Right cardiac atrium (tissue), 5 donors: ENCODE results near the gene KANSL1. TPM values are rescaled to one million over a fixed set of nuclear protein-coding genes. Genes with fewer than 3 reads are reported as not detected.

ENCODE experiments used
- ATAC-seq, 2 donors: fragments of 200-7000 bp; cut with Tn5 transposase; one replicate each; pipeline versions ENCODE4 v1.8.0 to v1.9.1; 2020; ENCODE audit warnings: moderate library complexity in 2 of 2, mild to moderate bottlenecking in 1 of 2
- DNase-seq, 3 donors: peaks; one replicate each; pipeline ENCODE4 v3.0.0-alpha.2; 2020
- H3K27ac ChIP-seq: one replicate; pipeline ENCODE4 v1.5.1; 2013; ENCODE audit warnings: mild to moderate bottlenecking, low read length, control low read depth, moderate library complexity
- H3K27me3 ChIP-seq: one replicate; pipeline ENCODE4 v1.6.1; 2013; ENCODE audit not compliant: control insufficient read depth, insufficient read depth
- H3K4me1 ChIP-seq: one replicate; pipeline ENCODE4 v1.6.1; 2013; ENCODE audit warnings: low read length; ENCODE audit not compliant: control insufficient read depth, insufficient read depth
- H3K4me3 ChIP-seq: one replicate; pipeline ENCODE4 v1.5.1; 2013; ENCODE audit warnings: low read length, control low read depth
- H3K9me3 ChIP-seq: one replicate; pipeline ENCODE4 v1.6.1; 2013; ENCODE audit warnings: low read length; ENCODE audit not compliant: control insufficient read depth
- WGBS: extraction: QIAGEN DNeasy Blood & Tissue Kit; methylation state at CpG from one replicate; pipeline ENCODE4 v1.1.7; 2013; 5-methylcytosine and 5-hydroxymethylcytosine counted together
- intact Hi-C, 4 donors: fragments of 100-400 bp; cut with DNase I; formaldehyde crosslinking; loops; one replicate each; pipeline versions ENCODE4 v1.11.0 to v1.14.0; 2022 to 2023
- polyA plus RNA-seq: library from polyadenylated mRNA; stranded (reverse); fragments of 200-250 nt; gene quantifications from one replicate; pipeline ENCODE4 v1.2.3, GENCODE V29; 2013
- total RNA-seq, 4 donors: library from RNA; stranded (reverse); fragmentation: NEBNext Ultra II Directional; extraction: Animal tissue kit (Norgen Biotek cat#: 25700); gene quantifications; one replicate each; pipeline ENCODE4 v1.2.1, GENCODE V29; 2021
- donor health status: healthy with polysubstance abuse.
- donor health status: DM: no; HTN: yes; CAD: no.
- donor health status: DM: no; HTN: no; CAD: no.
- donor health status: DM: no; HTN: yes; CAD: no; lungs with severe emphysema.
- donor health status: DM: yes; HTN: yes; CAD: no.

The KANSL1 gene
- total and polyA plus RNA-seq, 5 donors = 15.9 to 53.8 (median 38.2) TPM

GRCh38 chr17:46053911-46054534 lies 139.2 kb downstream of the KANSL1 start:
- H3K4me1 ChIP-seq = peaks cover 2% of the 10 kb centered on the region
- 87% methylated on average over 8 of the region's 8 CpGs for WGBS
- H3K27ac ChIP-seq = no peak overlapping the region
- no peaks in the 10 kb centered on the region for H3K9me3 ChIP-seq
- H3K4me3 ChIP-seq = no peak overlapping the region
- intact Hi-C loops = no loop called here
- DNase-seq (no peak), ATAC-seq (no peak)
- H3K27me3 ChIP-seq = no peaks in the 10 kb centered on the region

GRCh38 chr17:46049656-46050055 lies 143.6 kb downstream of the KANSL1 start:
- ATAC-seq (no peak), DNase-seq (no peak)
- intact Hi-C loops = loop anchor here in 3 of 4 donors (5.0 to 10.0 kb wide), 3 partner anchors 143 to 165 kb away; partner anchors contain the start of gene KANSL1 (in 2 of the 3)
- H3K4me3 ChIP-seq = no peak overlapping the region
- no peaks in the 10 kb centered on the region for H3K4me1 ChIP-seq
- 90% methylated on average over 5 of the region's 5 CpGs for WGBS
- H3K27me3 ChIP-seq = no peaks in the 10 kb centered on the region
- H3K27ac ChIP-seq = no peak overlapping the region
- no peaks in the 10 kb centered on the region for H3K9me3 ChIP-seq

- H3K9me3 ChIP-seq = no peaks in the 10 kb centered on the region
- no peak for ATAC-seq
- H3K4me3 ChIP-seq = no peak overlapping the region
- peaks cover 2% of the 10 kb centered on the region for H3K4me1 ChIP-seq
- WGBS = 88% methylated on average over 8 of the region's 8 CpGs
- no peak overlapping the region for H3K27ac ChIP-seq
- H3K27me3 ChIP-seq = no peaks in the 10 kb centered on the region
- no peak for DNase-seq
- intact Hi-C loops = loop anchor here in 3 of 4 donors (5.0 to 10.0 kb wide), 3 partner anchors 144 to 167 kb away; partner anchors contain the start of gene KANSL1 (in 2 of the 3)
Observed at GRCh38 chr17:46047856-46048255, 145.4 kb downstream of the KANSL1 start.

- ATAC-seq (no peak), DNase-seq (no peak)
- H3K9me3 ChIP-seq = no peaks in the 10 kb centered on the region
- 99% methylated on average over 5 of the region's 5 CpGs for WGBS
- no peak overlapping the region for H3K27ac ChIP-seq
- H3K4me1 ChIP-seq = peaks cover 2% of the 10 kb centered on the region
- H3K27me3 ChIP-seq = no peaks in the 10 kb centered on the region
- intact Hi-C loops = loop anchor here in 3 of 4 donors (5.0 to 10.0 kb wide), 3 partner anchors 145 to 167 kb away; partner anchors contain the start of gene KANSL1 (in 2 of the 3)
- no peak overlapping the region for H3K4me3 ChIP-seq
Observed at GRCh38 chr17:46047398-46047797, 145.8 kb downstream of the KANSL1 start.

GRCh38 chr17:46046957-46047356 lies 146.3 kb downstream of the KANSL1 start:
- WGBS = 37% methylated on average over 1 of the region's 1 CpG
- peak in 1 of 2 donors; percentile 50 for ATAC-seq
- DNase-seq = no peak
- no peaks in the 10 kb centered on the region for H3K9me3 ChIP-seq
- H3K4me1 ChIP-seq = peaks cover 2% of the 10 kb centered on the region
- H3K27me3 ChIP-seq = no peaks in the 10 kb centered on the region
- no peak overlapping the region for H3K27ac ChIP-seq
- no peak overlapping the region for H3K4me3 ChIP-seq
- intact Hi-C loops = loop anchor here in 3 of 4 donors (5.0 to 10.0 kb wide), 3 partner anchors 145 to 168 kb away; partner anchors contain the start of gene KANSL1 (in 2 of the 3)

- Histone ChIP-seq H3K27me3 (no peaks in the 10 kb centered on the region), H3K27ac (no peak overlapping the region), H3K4me3 (no peak overlapping the region), H3K4me1 (peaks cover 2% of the 10 kb centered on the region), H3K9me3 (no peaks in the 10 kb centered on the region)
- WGBS = 81% methylated on average over 3 of the region's 3 CpGs
- ATAC-seq = no peak
- DNase-seq = no peak
- intact Hi-C loops = loop anchor here (2.0 to 10.0 kb wide), 4 partner anchors 147 to 169 kb away; partner anchors contain the start of gene KANSL1 (in 3 of the 4)
Observed at GRCh38 chr17:46045639-46046038, 147.6 kb downstream of the KANSL1 start.

GRCh38 chr17:46044989-46045388 lies 148.2 kb downstream of the KANSL1 start:
- no peaks in the 10 kb centered on the region for H3K27me3 ChIP-seq
- 56% methylated on average over 2 of the region's 2 CpGs for WGBS
- H3K4me3 ChIP-seq = no peak overlapping the region
- H3K4me1 ChIP-seq = peaks cover 2% of the 10 kb centered on the region
- intact Hi-C loops = loop anchor here (2.0 to 10.0 kb wide), 5 partner anchors 147 to 170 kb away; partner anchors contain the start of gene KANSL1 (in 3 of the 4)
- H3K9me3 ChIP-seq = no peaks in the 10 kb centered on the region
- DNase-seq = no peak
- no peak for ATAC-seq
- no peak overlapping the region for H3K27ac ChIP-seq

GRCh38 chr17:46044286-46044928 lies 148.8 kb downstream of the KANSL1 start:
- intact Hi-C loops = loop anchor here in 3 of 4 donors (2.0 to 10.0 kb wide), 4 partner anchors 148 to 170 kb away; partner anchors contain the start of gene KANSL1 (in 2 of the 3)
- H3K9me3 ChIP-seq = no peaks in the 10 kb centered on the region
- ATAC-seq = peak; percentile 80 to 81
- 39% methylated on average over 5 of the region's 5 CpGs for WGBS
- peak; percentile 63 to 72 (median 66) for DNase-seq
- H3K4me3 ChIP-seq = no peak overlapping the region
- H3K4me1 ChIP-seq = peaks cover 2% of the 10 kb centered on the region
- H3K27me3 ChIP-seq = no peaks in the 10 kb centered on the region
- H3K27ac ChIP-seq = no peak overlapping the region

GRCh38 chr17:46043606-46044005 lies 149.6 kb downstream of the KANSL1 start:
- Histone ChIP-seq H3K4me3 (no peak overlapping the region), H3K4me1 (peaks cover 2% of the 10 kb centered on the region), H3K27ac (no peak overlapping the region), H3K9me3 (no peaks in the 10 kb centered on the region), H3K27me3 (no peaks in the 10 kb centered on the region)
- DNase-seq = no peak
- intact Hi-C loops = loop anchor here in 3 of 4 donors (2.0 to 10.0 kb wide), 4 partner anchors 149 to 171 kb away; partner anchors contain the start of gene KANSL1 (in 2 of the 3)
- 93% methylated on average over 3 of the region's 3 CpGs for WGBS
- no peak for ATAC-seq

- H3K9me3 ChIP-seq = no peaks in the 10 kb centered on the region
- H3K4me1 ChIP-seq = peaks cover 2% of the 10 kb centered on the region
- ATAC-seq (no peak), DNase-seq (no peak)
- no peak overlapping the region for H3K27ac ChIP-seq
- H3K4me3 ChIP-seq = no peak overlapping the region
- intact Hi-C loops = loop anchor here in 3 of 4 donors (5.0 to 10.0 kb wide), 3 partner anchors 152 to 172 kb away; partner anchors contain the start of gene KANSL1 (in 1 of the 3)
- H3K27me3 ChIP-seq = no peaks in the 10 kb centered on the region
- 64% methylated on average over 3 of the region's 3 CpGs for WGBS
Observed at GRCh38 chr17:46042925-46043324, 150.3 kb downstream of the KANSL1 start.

- peaks cover 2% of the 10 kb centered on the region for H3K4me1 ChIP-seq
- H3K9me3 ChIP-seq = no peaks in the 10 kb centered on the region
- intact Hi-C loops = loop anchor here in 3 of 4 donors (5.0 to 10.0 kb wide), 3 partner anchors 153 to 173 kb away; partner anchors contain the start of gene KANSL1 (in 1 of the 3)
- ATAC-seq (no peak), DNase-seq (no peak)
- 74% methylated on average over 2 of the region's 2 CpGs for WGBS
- H3K4me3 ChIP-seq = no peak overlapping the region
- H3K27ac ChIP-seq = no peak overlapping the region
- no peaks in the 10 kb centered on the region for H3K27me3 ChIP-seq
Observed at GRCh38 chr17:46042246-46042645, 151.0 kb downstream of the KANSL1 start.
